NK-92 (cell line): ENCODE data around the gene RAPGEF4.

Experiments used
- DNase-seq: peaks from one replicate; lab custom pipeline; 2025; ENCODE audit not compliant: unreplicated experiment; lab: John Stamatoyannopoulos, UW

RAPGEF4 gene

GRCh38 chr2:172930871-172931255 lies 195.2 kb downstream of the RAPGEF4 start:
- no peak for DNase-seq

GRCh38 chr2:172931256-172931894 lies 195.7 kb downstream of the RAPGEF4 start:
- DNase-seq = no peak

- no peak for DNase-seq
Measured at GRCh38 chr2:172931918-172932520, 196.4 kb downstream of the RAPGEF4 start.

- no peak for DNase-seq
Measured at GRCh38 chr2:172937884-172938712, 202.5 kb downstream of the RAPGEF4 start.

- DNase-seq = no peak
Measured at GRCh38 chr2:172938713-172939375, 203.2 kb downstream of the RAPGEF4 start.

GRCh38 chr2:172943539-172943938 lies 207.9 kb downstream of the RAPGEF4 start:
- no peak for DNase-seq

GRCh38 chr2:172944022-172944793 lies 208.6 kb downstream of the RAPGEF4 start:
- DNase-seq = no peak

- no peak for DNase-seq
Measured at GRCh38 chr2:172944794-172945509, 209.3 kb downstream of the RAPGEF4 start.

GRCh38 chr2:172945510-172945850 lies 209.8 kb downstream of the RAPGEF4 start:
- DNase-seq = no peak

GRCh38 chr2:172947461-172948153 lies 212.0 kb downstream of the RAPGEF4 start:
- DNase-seq = no peak

GRCh38 chr2:172949522-172949921 lies 213.9 kb downstream of the RAPGEF4 start:
- no peak for DNase-seq

GRCh38 chr2:172950565-172950964 lies 214.9 kb downstream of the RAPGEF4 start:
- DNase-seq = no peak

- no peak for DNase-seq
Measured at GRCh38 chr2:172951554-172951953, 215.9 kb downstream of the RAPGEF4 start.

GRCh38 chr2:172953411-172953810 lies 217.8 kb downstream of the RAPGEF4 start:
- no peak for DNase-seq

GRCh38 chr2:172953970-172954852 lies 218.6 kb downstream of the RAPGEF4 start:
- DNase-seq = no peak

GRCh38 chr2:172955587-172955986 lies 219.9 kb downstream of the RAPGEF4 start:
- no peak for DNase-seq

- DNase-seq = no peak
Measured at GRCh38 chr2:172957734-172958133, 222.1 kb downstream of the RAPGEF4 start.

- DNase-seq = no peak
Measured at GRCh38 chr2:172962082-172962481, 226.4 kb downstream of the RAPGEF4 start.

GRCh38 chr2:172962824-172963223 lies 227.2 kb downstream of the RAPGEF4 start:
- DNase-seq = no peak
